ENCODE measurements around the gene SLC9A3.

SLC9A3 gene

GRCh38 chr5:538271-538771, 14.1 kb upstream of the SLC9A3 start:
- DNase-seq, result no peak

GRCh38 chr5:537621-538071, 13.4 kb upstream of the SLC9A3 start:
- DNase-seq, result no peak

- DNase-seq, result no peak
Observed at GRCh38 chr5:537098-537497, 12.8 kb upstream of the SLC9A3 start.

- no peak for DNase-seq
Observed at GRCh38 chr5:535846-536698, 11.8 kb upstream of the SLC9A3 start.

GRCh38 chr5:534743-535671, 10.8 kb upstream of the SLC9A3 start:
- no peak for DNase-seq

GRCh38 chr5:533955-534742, 9.9 kb upstream of the SLC9A3 start:
- no peak for DNase-seq

- no peak for DNase-seq
Observed at GRCh38 chr5:533243-533954, 9.2 kb upstream of the SLC9A3 start.

- no peak for DNase-seq
Observed at GRCh38 chr5:532521-533242, 8.4 kb upstream of the SLC9A3 start.

- DNase-seq, result no peak
Observed at GRCh38 chr5:531749-532315, 7.6 kb upstream of the SLC9A3 start.

DNA sequence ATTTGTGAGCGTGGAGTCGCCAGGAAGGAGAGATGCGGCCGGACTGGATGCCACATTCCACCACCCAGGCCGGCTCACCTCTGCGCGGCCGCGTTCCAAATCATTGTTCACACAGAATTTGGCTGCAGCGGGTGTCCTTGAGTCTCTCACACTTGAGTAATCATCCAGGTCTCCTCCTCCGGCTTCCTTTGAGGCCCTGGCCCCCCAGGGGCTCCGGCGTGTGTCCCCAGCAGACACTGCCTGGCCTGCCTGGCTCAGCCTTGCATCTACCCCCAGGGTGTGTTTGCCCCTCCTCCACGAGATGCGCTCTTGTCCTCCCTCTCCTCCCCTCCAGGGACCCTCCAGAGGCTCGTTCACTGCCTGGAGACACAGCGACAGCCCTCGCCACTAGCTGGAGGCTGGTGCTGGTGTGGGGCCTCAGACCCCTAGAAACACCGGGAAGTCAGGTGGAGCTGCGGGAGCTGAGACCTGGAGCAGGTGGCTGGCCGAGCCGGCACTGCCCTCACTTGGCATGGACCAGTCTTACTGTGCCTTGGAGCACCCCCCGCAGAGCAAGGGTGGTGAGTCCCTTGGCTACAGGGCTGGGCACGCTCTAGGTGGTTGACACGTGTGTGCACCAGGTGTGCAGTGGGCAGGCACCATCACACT, 7.0 kb upstream of the SLC9A3 start:
- DNase-seq, result peak; percentile 83

DNA sequence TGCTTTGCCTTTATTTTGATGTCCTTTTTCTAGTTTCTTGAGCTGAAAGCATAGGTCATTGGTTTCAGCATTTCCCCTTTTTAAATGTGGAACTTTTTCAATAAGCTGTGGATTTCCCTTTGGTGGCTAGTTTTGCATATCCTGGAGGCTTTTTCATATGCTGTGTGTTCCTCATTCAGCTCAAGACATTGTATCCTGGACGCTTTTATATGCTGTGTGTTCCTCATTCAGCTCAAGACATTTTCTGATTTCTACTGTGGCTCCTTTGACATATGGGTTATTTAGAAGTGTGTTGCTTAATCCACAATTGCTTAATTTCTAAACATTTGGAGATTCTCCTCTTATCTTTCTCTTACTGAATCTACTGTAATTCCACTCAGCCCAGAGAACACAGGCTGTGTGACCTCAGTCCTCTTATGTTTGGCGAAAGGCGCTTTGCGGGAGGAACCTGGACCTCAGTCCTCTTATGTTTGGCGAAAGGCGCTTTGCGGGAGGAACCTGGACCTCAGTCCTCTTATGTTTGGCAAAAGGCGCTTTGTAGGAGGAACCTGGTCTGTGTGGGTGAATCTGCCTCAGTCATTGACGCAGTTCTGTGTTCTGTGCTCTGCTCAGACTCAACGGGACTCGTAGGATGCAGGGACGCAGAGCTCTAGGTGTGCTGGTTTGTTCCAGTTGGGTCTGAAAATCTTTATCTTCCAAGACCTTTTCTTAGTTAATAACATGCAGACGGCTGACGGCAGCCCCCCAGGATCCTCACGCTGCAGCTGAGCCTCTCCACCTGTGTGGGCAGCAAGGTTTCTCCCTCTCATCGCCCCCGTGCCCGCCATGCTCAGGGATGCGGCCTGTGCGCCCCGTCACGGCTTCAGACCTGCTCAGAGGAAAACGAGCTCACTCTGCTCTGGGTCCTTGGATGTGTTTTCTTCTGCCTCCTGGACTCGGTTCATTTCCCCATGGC, 6.0 kb upstream of the SLC9A3 start:
- DNase-seq, result no peak

DNA sequence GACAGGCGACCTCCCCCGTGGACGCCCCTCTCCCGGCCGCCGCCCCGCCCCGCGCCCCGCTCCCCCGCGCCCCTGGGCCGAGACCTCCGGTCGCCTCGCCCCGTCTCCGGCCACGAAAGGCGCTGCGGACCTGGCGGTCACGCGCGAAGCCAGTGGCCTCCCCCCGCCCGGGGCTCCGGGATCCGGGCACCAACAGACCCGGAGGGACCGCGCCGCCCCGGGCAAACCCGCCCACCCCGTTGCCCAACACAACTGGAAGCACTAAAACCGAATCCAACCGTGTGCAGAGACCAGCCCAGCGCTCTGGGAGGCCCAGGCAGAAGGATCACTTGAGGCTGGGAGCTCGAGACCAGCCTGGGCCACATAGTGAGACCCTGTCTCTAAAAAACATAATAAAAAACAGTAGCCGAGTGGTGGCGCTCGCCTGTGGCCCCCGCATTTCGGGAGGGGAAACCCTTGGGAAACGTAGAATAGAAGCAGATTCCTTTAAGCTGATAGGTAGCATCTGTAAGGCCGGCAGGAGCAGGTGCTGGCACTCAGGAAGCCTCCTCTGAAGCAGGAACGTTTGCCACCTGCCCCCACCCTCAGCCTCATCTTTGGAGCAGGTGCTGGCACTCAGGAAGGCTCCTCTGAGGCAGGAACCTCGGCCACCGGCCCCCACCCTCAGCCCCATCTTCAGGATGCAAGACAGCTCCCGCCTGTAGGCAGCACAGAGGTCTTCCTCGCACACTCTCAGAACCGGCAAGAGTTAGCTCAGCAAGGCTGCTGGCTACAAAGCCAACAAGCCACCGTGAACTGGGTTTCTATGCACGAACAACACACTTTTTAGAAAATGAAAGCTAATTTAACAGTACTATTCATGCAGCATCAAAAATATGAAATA, 4.6 kb upstream of the SLC9A3 start:
- peak; percentile 49 for DNase-seq

DNA sequence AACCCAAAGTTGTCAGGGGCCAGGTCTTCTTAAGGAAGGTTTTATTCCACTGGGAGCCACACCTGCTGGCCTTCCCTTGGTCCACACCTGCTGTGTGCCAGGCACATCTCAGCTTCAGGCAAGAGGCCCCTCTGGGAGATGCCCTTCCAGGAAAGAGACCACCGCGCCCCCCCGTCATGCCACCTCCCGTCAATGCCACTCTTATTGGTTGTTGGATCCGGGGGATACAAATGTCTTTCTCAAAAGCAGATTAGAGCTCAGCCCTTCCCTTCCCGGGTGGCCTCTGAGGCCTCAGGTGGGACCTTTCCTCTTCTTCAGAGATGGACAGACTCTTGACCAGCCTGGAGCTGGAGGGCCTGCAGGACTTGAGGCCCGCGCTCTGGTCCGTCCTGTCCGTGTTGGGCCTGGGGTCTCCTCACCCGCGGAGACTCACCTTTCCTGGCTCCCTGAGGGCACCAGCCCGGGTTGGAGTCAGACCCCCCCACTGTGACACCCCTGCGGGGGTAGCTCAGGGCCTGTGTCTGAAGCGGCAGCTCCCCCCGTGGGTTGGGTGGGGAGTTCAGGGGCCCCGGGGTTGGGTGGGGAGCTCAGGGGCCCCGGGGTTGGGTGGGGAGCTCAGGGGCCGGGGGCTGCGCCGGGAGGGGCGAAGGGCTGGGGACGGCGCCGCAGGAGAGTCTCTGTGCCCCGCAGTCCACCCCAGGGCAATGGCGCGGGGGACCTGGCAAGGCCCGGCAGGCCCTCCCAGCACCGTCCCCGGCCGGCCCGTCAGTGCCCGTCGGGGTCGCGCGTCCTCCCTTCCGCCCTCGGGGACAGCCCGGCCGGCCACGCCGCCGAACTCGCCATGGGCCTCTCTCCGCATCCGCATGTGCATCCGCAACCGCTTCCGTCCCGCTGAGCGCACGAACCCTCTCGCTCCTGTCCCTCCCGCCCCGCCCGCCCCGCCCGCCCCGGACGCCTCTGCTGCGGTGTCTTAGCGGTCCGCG, 3.7 kb upstream of the SLC9A3 start:
- DNase-seq, result no peak

DNA sequence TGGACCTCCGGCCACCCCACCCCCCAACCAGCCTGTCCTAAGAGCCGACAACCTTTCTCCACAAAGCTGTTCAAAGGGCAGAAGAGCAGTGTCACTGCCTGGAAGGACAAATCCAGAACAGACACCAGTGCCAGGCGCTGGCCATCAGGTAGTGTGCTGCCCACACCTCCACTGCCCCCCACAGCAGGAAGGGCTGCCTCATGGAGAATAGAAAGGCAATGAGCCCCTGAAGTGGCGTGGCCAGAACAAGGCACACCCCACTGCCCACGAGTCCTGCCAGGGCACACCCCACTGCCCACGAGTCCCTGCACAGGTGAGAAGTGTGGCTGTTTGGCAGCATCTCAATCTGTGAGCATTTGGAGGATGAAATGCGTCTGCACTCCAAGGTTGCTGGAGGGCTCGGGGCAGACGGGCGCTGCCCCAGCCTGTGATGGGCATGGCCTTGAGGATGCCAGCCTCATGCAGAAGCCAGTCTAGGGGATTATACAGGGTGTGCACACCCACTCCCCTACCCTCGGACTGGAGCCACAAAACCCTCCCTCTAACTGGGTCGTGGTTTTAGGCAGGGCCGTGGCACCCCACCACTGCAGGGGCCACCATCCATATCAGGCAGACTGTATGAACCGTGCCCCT, 2.3 kb upstream of the SLC9A3 start:
- DNase-seq, result no peak

GRCh38 chr5:525916-526315, 1.7 kb upstream of the SLC9A3 start:
- DNase-seq, result no peak

DNA sequence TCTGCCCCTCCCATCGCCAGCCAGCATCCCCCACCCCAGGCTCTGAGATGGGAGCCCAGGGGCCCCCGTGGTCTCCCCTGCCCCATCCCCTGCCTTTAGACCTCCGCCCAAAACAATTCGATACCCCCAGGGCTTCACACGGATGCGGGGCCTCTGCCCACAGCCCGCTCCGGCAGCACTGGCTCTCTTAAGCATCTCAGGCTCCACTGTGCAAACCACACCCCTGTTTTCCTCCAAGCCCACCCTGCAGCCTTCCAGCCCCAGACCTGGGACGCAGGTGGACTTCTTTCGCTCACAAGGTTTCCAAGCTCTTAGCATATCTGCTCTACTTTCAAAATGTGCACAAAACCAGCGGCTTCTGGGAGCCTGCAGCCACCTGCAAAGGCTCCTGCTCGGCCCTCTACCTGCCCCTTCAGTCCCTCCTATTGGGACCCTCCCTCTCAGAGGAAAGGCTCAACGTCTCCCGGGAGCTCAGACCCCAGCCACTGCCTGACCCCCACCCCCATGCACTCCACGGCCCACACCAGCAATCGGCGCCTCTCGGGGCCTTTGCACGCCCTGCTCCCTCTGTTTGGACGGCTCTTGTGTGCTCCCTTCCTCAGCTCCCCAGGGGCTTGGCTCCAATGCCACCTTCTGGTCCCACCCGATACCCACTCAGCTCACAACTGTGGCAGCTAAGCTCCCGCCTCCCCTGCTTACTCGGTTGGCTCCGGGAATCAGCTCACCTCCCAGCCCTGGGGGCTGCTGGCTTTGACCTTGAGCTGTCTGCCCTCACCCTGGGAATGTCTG, 918 bp upstream of the SLC9A3 start:
- DNase-seq, result no peak

All from NCI-H69 (cell line).